ENCODE data around the gene NAA30. TPM values are rescaled to one million over a fixed set of nuclear protein-coding genes. Genes with fewer than 3 reads are reported as not detected.

The NAA30 gene
- total RNA-seq, 1 donor from 2014 or later: 24.2 TPM

- no peak for TF ChIP-seq CTCF (IDR thresholded peaks at IDR 0.05; ENCODE audit: borderline replicate concordance)
- Histone ChIP-seq H3K9me3 (replicated peaks) (no peaks in the 10 kb centered on the region), H3K36me3 (peaks cover 47% of the 10 kb centered on the region), H3K4me3 (no peak overlapping the region), H3K27me3 (ENCODE audit: low read depth) (no peaks in the 10 kb centered on the region), H3K27ac (replicated peaks) (no peak overlapping the region), H3K4me1 (peaks cover 29% of the 10 kb centered on the region)
- DNase-seq: no peak
- intact Hi-C loops (cut with micrococcal nuclease): no loop called here
These were observed 11.1 kb downstream of the NAA30 start for GRCh38 chr14:57401501-57401900.

DNA sequence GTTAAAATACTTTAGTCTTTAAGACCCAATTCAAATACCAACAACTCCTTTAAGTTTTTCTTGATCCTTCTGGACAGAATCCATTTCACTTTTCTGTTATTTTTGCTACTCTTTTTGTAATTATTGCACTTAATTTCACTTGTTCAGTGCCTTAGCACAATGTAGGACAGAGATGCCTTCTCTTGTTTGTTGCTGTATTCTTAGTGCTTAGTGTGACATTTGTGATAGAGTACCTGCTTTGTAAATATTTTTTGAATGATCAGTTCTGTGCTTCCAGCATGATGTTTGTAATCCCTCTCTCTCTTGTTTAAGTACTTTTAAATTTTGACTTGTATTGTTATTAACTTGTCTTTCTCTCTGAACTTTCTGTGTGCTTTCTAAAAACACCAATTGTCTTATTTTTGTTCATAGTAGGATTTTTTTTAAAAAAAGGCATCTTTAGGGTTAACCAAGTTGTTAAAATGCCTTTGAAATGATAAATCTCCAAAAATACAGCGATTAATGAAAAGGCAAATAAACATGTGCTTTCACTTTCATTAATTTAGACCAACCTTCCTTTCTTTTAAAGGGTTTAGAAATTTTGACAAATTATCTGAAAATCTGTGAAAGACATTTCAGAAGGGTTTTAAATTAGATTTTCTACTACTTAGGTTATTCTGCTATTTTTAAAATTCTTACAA, 11.9 kb downstream of the NAA30 start:
- intact Hi-C loops (cut with micrococcal nuclease): no loop called here
- no peaks in the 10 kb centered on the region for H3K27me3 ChIP-seq (ENCODE audit: low read depth)
- H3K36me3 ChIP-seq: peaks cover 41% of the 10 kb centered on the region
- no peak overlapping the region for H3K27ac ChIP-seq (replicated peaks)
- no peak for DNase-seq
- H3K9me3 ChIP-seq (replicated peaks): no peaks in the 10 kb centered on the region
- H3K4me3 ChIP-seq: no peak overlapping the region
- peaks cover 36% of the 10 kb centered on the region for H3K4me1 ChIP-seq
- no peak for TF ChIP-seq CTCF (IDR thresholded peaks at IDR 0.05; ENCODE audit: borderline replicate concordance)

DNA sequence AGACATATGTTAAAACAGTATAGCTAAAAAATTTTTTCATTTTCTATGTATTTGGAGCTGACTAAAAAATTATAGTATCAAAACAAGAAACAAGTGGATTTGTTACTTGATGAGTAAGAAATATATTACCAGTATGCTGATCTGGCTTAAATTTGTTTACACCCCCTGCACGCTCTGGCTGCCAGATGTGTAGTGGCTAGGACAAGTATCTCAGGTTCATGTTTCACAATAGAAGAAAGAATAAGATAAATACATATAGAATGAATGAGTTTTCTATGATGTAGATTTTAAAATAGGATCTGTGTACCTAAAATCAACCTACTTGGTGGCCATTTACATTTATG, 13.1 kb downstream of the NAA30 start:
- H3K4me1 ChIP-seq: peaks cover 42% of the 10 kb centered on the region
- peaks cover 33% of the 10 kb centered on the region for H3K36me3 ChIP-seq
- intact Hi-C loops (cut with micrococcal nuclease): no loop called here
- H3K27ac ChIP-seq (replicated peaks): no peak overlapping the region
- no peaks in the 10 kb centered on the region for H3K27me3 ChIP-seq (ENCODE audit: low read depth)
- TF ChIP-seq CTCF (IDR thresholded peaks at IDR 0.05; ENCODE audit: borderline replicate concordance): no peak
- no peak overlapping the region for H3K4me3 ChIP-seq
- no peak for DNase-seq
- H3K9me3 ChIP-seq (replicated peaks): no peaks in the 10 kb centered on the region

- no peak for TF ChIP-seq CTCF (IDR thresholded peaks at IDR 0.05; ENCODE audit: borderline replicate concordance)
- no peaks in the 10 kb centered on the region for H3K9me3 ChIP-seq (replicated peaks)
- H3K36me3 ChIP-seq: peaks cover 28% of the 10 kb centered on the region
- DNase-seq: no peak
- no peak overlapping the region for H3K4me3 ChIP-seq
- intact Hi-C loops (cut with micrococcal nuclease): no loop called here
- peaks cover 42% of the 10 kb centered on the region for H3K4me1 ChIP-seq
- no peaks in the 10 kb centered on the region for H3K27me3 ChIP-seq (ENCODE audit: low read depth)
- no peak overlapping the region for H3K27ac ChIP-seq (replicated peaks)
These were observed 15.2 kb downstream of the NAA30 start for GRCh38 chr14:57405562-57405961.

- Histone ChIP-seq H3K9me3 (replicated peaks) (no peaks in the 10 kb centered on the region), H3K4me3 (no peak overlapping the region), H3K4me1 (peaks cover 27% of the 10 kb centered on the region), H3K36me3 (peaks cover 26% of the 10 kb centered on the region), H3K27me3 (ENCODE audit: low read depth) (no peaks in the 10 kb centered on the region), H3K27ac (replicated peaks) (no peak overlapping the region)
- DNase-seq: no peak
- intact Hi-C loops (cut with micrococcal nuclease): no loop called here
- TF ChIP-seq CTCF (IDR thresholded peaks at IDR 0.05; ENCODE audit: borderline replicate concordance): no peak
These were observed 17.7 kb downstream of the NAA30 start for GRCh38 chr14:57408037-57408436.

Measured in left ventricle myocardium inferior (tissue), 1 donor.